Measurements from ENCODE around the gene SRGAP3. TPM values are rescaled to one million over a fixed set of nuclear protein-coding genes. Genes with fewer than 3 reads are reported as not detected.

SRGAP3 gene
- total and polyA plus RNA-seq, 4 donors, result 1.2 to 32.8 (median 7.3) TPM

GRCh38 chr3:9231471-9231870 lies 18.0 kb downstream of the SRGAP3 start:
- WGBS, 2 donors, result 83 to 86% methylated on average over 4 of the region's 4 CpGs
- Histone ChIP-seq H3K27ac (ENCODE audit: low read depth in 1 of 2, low read length in 1 of 2) (no peak overlapping the region), H3K27me3 (ENCODE audit: control insufficient read depth in 3 of 3, insufficient read depth in 3 of 3, low read length in 2 of 3) (no peaks in the 10 kb centered on the region), H3K9me3 (ENCODE audit: control insufficient read depth in 4 of 4, insufficient read depth in 3 of 4, low read length in 3 of 4) (peaks cover 0 to 2% (median 0%) of the 10 kb centered on the region in 4 donors), H3K4me1 (ENCODE audit: control insufficient read depth in 5 of 5, insufficient read depth in 5 of 5, low read length in 5 of 5) (peaks cover 0 to 47% (median 14%) of the 10 kb centered on the region in 5 donors), H3K36me3 (ENCODE audit: control insufficient read depth in 4 of 4, insufficient read depth in 4 of 4, low read length in 4 of 4) (peaks cover 0 to 5% (median 0%) of the 10 kb centered on the region in 4 donors), H3K9ac (ENCODE audit: insufficient read depth in 1 of 2, low read length in 2 of 2) (no peak overlapping the region), H3K4me3 (no peak overlapping the region)
- no peak for TF ChIP-seq CTCF (IDR thresholded peaks at IDR 0.05; ENCODE audit: control extremely low read depth, extremely low read depth)
- ATAC-seq (ENCODE audit: insufficient read depth, low FRiP score), result no peak
- no peak for DNase-seq

GRCh38 chr3:9231006-9231405 lies 18.4 kb downstream of the SRGAP3 start:
- ATAC-seq (ENCODE audit: insufficient read depth, low FRiP score), result no peak
- TF ChIP-seq CTCF (IDR thresholded peaks at IDR 0.05; ENCODE audit: control extremely low read depth, extremely low read depth), result no peak
- Histone ChIP-seq H3K4me3 (no peak overlapping the region), H3K27ac (ENCODE audit: low read depth in 1 of 2, low read length in 1 of 2) (no peak overlapping the region), H3K9me3 (ENCODE audit: control insufficient read depth in 4 of 4, insufficient read depth in 3 of 4, low read length in 3 of 4) (peaks cover 0 to 2% (median 0%) of the 10 kb centered on the region in 4 donors), H3K9ac (ENCODE audit: insufficient read depth in 1 of 2, low read length in 2 of 2) (peak overlapping the region in 1 of 2 donors; percentile 59), H3K4me1 (ENCODE audit: control insufficient read depth in 5 of 5, insufficient read depth in 5 of 5, low read length in 5 of 5) (peaks cover 0 to 52% (median 14%) of the 10 kb centered on the region in 5 donors), H3K27me3 (ENCODE audit: control insufficient read depth in 3 of 3, insufficient read depth in 3 of 3, low read length in 2 of 3) (no peaks in the 10 kb centered on the region), H3K36me3 (ENCODE audit: control insufficient read depth in 4 of 4, insufficient read depth in 4 of 4, low read length in 4 of 4) (peaks cover 0 to 5% (median 0%) of the 10 kb centered on the region in 4 donors)
- peak; percentile 72 to 90 (median 84) for DNase-seq
- WGBS, 2 donors, result 55 to 77% methylated on average over 6 of the region's 6 CpGs

GRCh38 chr3:9230596-9230995 lies 18.9 kb downstream of the SRGAP3 start:
- no peak overlapping the region for H3K4me3 ChIP-seq
- peaks cover 0 to 2% (median 0%) of the 10 kb centered on the region in 4 donors for H3K9me3 ChIP-seq (ENCODE audit: control insufficient read depth in 4 of 4, insufficient read depth in 3 of 4, low read length in 3 of 4)
- H3K4me1 ChIP-seq (ENCODE audit: control insufficient read depth in 5 of 5, insufficient read depth in 5 of 5, low read length in 5 of 5), result peaks cover 0 to 54% (median 14%) of the 10 kb centered on the region in 5 donors
- H3K27ac ChIP-seq (ENCODE audit: low read depth in 1 of 2, low read length in 1 of 2), result no peak overlapping the region
- 84 to 90% methylated on average over 8 of the region's 8 CpGs for WGBS, 2 donors
- H3K9ac ChIP-seq (ENCODE audit: insufficient read depth in 1 of 2, low read length in 2 of 2), result peak overlapping the region in 1 of 2 donors; percentile 59
- DNase-seq (no peak), ATAC-seq (ENCODE audit: insufficient read depth, low FRiP score) (no peak)
- H3K36me3 ChIP-seq (ENCODE audit: control insufficient read depth in 4 of 4, insufficient read depth in 4 of 4, low read length in 4 of 4), result peaks cover 0 to 2% (median 0%) of the 10 kb centered on the region in 4 donors
- H3K27me3 ChIP-seq (ENCODE audit: control insufficient read depth in 3 of 3, insufficient read depth in 3 of 3, low read length in 2 of 3), result no peaks in the 10 kb centered on the region
- no peak for TF ChIP-seq CTCF (IDR thresholded peaks at IDR 0.05; ENCODE audit: control extremely low read depth, extremely low read depth)

GRCh38 chr3:9229879-9230278 lies 19.6 kb downstream of the SRGAP3 start:
- peaks cover 0 to 2% (median 0%) of the 10 kb centered on the region in 4 donors for H3K9me3 ChIP-seq (ENCODE audit: control insufficient read depth in 4 of 4, insufficient read depth in 3 of 4, low read length in 3 of 4)
- no peak for ATAC-seq (ENCODE audit: insufficient read depth, low FRiP score)
- no peak overlapping the region for H3K9ac ChIP-seq (ENCODE audit: insufficient read depth in 1 of 2, low read length in 2 of 2)
- WGBS, 2 donors, result 75 to 81% methylated on average over 7 of the region's 7 CpGs
- no peak for TF ChIP-seq CTCF (IDR thresholded peaks at IDR 0.05; ENCODE audit: control extremely low read depth, extremely low read depth)
- no peak overlapping the region for H3K27ac ChIP-seq (ENCODE audit: low read depth in 1 of 2, low read length in 1 of 2)
- peaks cover 0 to 59% (median 14%) of the 10 kb centered on the region in 5 donors for H3K4me1 ChIP-seq (ENCODE audit: control insufficient read depth in 5 of 5, insufficient read depth in 5 of 5, low read length in 5 of 5)
- no peak for DNase-seq
- H3K27me3 ChIP-seq (ENCODE audit: control insufficient read depth in 3 of 3, insufficient read depth in 3 of 3, low read length in 2 of 3), result no peaks in the 10 kb centered on the region
- peaks cover 0 to 2% (median 0%) of the 10 kb centered on the region in 4 donors for H3K36me3 ChIP-seq (ENCODE audit: control insufficient read depth in 4 of 4, insufficient read depth in 4 of 4, low read length in 4 of 4)
- H3K4me3 ChIP-seq, result no peak overlapping the region

Data from lung (tissue), 12 donors.